SIG-M5 treated with dmso at 0.1 percent for 504 hours (cell line): ENCODE results near the gene PCOLCE2.
"Not testable (repeated sequence)": the region's sequence is repeated elsewhere in the genome, so short reads cannot be mapped to it uniquely, and the experiment has no call there.

Experiments used
- DNase-seq: peaks from one replicate; lab custom pipeline; 2025; ENCODE audit not compliant: unreplicated experiment; lab: John Stamatoyannopoulos, UW

PCOLCE2 gene

GRCh38 chr3:142875099-142875498 lies 13.8 kb downstream of the PCOLCE2 start:
- no peak for DNase-seq

DNA sequence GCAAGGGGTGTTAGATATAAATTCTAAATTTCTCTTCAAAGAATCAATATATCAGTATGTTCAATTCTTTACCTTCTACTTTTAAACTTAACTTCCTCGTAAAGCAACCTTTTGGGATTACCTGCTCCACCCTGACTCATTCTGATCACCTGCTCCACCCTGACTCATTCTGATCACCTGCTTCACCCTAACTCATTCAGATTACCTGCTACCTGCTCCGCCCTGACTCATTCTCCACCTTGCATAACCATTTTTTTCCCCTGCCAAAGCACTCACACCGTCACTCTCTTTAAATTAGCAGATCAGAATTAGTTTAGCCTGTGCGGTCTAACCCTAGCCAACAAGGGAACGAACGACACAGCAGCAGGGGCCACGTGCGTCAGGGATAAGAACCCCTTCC lies 20.5 kb downstream of the PCOLCE2 start:
- not testable (repeated sequence) for DNase-seq

DNA sequence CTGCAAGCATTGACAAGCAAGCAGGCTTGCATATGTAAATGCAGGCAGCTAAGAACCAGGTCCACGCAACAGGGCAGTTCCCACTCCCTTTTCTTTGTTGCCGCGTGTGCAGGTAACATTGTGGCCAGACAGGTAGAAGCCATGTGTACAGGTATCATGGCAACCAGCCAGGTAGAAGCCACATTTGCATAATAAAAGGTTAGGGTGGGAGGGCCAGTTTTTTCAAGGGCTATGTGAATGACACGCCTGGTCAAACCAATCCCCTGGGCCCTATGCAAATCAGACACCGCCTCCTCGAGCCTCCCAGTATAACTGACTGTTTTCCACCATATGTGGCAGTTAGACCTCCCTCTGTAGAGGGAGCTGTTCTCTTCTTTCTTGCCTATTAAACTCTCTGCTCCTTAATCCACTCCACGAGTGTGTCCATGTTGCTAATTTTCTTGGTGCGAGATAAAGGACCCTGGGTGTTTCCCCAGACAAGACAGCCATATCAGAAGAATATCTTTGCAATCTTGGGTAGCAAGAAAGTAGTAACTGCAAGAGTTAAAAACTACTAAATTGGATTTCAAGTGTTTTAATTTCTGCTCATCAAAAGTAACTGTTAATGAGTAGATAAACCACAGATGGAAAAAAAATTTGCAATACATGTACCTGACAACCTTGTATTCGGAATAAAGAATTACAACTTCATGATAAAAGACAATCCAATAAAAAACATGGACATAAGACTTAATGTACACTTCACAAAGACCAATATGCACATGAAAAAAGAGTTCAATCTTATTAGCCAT lies 21.8 kb downstream of the PCOLCE2 start:
- peak; percentile 41 for DNase-seq

DNA sequence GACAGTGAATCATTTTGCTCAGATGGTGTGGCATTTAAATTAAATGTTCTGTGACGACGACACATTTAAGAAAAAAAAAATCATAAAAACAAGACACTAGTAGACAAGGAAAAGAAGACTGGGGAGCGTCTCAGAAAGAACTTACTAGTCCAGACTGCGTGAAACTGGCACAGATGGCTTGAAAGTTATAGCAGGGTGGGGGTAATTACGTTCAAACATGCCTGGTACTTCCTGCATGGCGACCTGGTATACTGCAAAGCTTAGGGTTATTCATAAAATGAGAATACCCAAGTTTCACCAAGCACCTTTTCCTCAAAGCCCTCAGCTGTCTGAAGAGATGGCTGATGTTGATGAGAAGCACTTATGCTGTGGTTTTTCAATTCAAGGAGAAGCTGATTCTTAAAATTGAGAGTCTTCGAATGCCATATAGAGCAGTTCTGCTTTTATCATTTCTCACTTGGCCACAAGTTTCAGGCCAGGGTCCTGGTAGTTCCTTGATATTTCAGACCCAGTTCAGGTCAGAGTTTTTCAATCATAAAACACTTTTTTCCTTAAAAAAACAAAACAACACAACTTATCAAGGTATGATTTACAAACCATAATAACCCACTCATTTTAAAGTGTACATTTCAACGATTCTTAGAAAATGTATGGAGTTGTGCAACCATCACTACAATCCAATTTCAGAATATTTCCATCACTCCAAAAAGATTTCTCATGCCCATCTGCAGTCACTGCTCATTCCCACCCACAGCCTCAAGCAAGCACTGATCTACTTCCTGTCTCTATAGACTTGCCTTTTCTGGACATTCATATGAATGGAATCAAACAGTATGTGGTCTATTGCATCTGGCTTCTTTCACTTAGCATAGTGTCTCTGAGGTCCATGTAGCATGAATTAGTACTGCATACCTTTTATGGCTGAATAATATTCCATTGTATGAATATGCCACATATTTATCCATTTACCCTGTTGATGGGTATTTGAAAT lies 24.7 kb downstream of the PCOLCE2 start:
- DNase-seq: peak; percentile 8

DNA sequence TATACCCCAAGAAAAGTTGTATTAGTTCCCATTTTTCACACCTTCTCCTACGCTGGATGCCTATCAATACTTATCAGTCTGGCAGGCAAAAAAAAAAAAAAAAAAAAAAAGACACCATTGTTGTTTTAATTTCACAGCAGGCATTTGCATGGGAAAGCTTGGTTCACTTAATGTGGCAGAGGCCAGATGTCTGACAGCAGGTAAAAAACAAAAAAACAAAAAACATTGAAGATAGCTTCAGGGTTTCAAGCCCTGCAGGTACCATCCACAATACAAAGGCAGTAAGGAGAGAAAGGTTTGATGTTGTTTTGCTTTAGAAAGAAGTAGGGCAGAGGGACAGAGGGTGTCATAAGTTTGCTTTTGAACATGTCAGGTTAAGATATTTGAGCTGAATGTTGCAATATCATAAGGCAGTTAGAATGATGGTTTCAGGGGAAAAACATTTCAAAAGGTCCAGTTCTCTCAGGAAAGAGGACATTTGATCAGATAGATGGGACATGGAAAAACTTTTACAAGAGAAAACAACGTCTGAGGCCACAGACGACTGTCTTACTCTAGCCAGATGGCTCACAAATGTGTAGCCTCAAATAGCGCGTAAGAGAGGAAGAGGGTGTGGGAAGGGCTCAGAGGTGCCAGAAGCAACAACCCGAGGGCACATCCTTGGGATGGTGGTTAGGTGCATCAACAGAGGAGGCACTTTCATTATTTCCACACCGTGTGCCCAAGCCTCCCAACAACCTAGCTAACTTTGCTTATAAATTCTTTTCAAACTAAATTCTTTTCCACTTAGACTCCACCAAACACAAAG lies 25.7 kb downstream of the PCOLCE2 start:
- peak; percentile 45 for DNase-seq

DNA sequence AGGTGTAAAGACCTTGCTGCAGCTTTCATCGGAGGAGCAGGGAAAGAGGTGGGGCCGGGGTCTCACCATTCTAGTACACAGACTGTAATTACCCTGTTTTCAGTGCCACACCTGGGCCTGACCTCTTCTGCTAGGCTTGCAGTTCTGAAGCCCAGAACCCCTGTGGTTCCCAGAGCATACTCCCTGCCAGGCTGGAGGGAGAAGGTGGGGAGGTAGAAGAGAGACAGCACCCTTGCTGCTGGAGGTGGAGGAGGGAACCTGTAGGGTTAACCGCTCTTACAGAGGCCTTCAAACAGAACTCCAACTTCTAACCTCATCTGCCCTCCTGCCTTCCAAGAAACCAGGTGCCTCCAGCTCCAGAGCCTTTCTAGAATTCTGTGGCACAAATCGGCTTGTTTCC lies 27.0 kb downstream of the PCOLCE2 start:
- no peak for DNase-seq

GRCh38 chr3:142858043-142858442 lies 30.8 kb downstream of the PCOLCE2 start:
- no peak for DNase-seq

GRCh38 chr3:142857056-142857455 lies 31.8 kb downstream of the PCOLCE2 start:
- DNase-seq: peak; percentile 69

- peak; percentile 19 for DNase-seq
Measured at GRCh38 chr3:142853270-142854168, 35.4 kb downstream of the PCOLCE2 start.

- peak; percentile 10 for DNase-seq
Measured at GRCh38 chr3:142852009-142852408, 36.9 kb downstream of the PCOLCE2 start.

- peak; percentile 100 for DNase-seq
Measured at GRCh38 chr3:142850395-142851023, 38.4 kb downstream of the PCOLCE2 start.

- no peak for DNase-seq
Measured at GRCh38 chr3:142849148-142849547, 39.7 kb downstream of the PCOLCE2 start.

DNA sequence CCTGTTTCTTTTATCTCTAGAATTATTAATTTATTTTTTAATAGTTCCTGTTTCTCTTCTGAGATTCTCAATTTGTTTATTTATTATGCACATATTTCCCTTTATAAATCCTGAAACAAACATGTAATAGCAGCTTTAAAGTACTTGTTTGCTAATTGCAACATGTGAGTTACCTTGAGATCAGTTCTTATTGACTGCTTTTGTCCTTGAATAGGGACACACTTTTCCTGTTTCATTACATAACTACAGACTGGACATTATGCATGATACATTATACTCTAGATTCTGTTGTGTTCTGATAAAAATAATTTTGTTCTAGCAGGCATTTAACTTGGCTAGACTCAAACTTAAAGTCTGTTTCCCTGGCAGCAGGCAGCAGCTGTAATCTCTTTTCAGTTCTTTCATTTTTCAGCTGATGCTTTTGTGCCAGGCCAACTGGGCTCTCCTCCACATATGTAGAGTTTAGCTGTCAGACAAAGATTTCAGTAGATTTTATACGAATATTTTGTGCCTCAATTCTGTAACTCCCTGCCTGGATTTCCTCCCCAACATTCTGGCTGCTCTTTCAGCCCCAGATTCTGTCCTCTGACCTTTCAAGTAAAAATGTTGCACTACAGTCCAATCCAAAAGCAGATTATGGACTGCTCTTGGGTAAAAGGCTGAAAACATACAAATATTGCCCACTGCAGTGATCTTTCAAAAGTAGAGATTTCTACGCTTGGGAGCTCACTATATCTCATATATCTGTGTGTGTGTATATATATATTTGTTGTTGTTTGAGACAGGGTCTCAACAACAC lies 41.9 kb downstream of the PCOLCE2 start:
- DNase-seq: no peak

- peak; percentile 58 for DNase-seq
Measured at GRCh38 chr3:142844339-142844977, 44.4 kb downstream of the PCOLCE2 start.

DNA sequence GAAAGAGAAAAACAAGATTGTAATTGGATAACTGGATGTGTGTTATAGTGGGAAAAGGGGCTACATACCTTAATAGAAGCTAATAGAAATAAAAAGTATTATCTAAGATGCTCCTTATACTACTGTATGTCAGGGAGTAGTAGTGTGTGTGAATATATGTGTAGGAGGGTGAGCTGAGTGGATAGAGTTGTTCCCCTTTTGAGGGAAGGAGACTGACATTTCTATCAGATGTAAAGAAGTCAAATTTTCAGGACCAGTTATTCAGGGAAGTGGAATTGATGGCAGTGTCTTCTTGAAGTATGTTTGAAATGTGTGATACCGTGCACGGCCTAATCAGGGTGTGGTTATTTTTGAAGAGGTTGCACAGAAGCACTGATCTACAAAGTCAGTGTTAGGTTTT lies 49.1 kb downstream of the PCOLCE2 start:
- DNase-seq: peak; percentile 8

DNA sequence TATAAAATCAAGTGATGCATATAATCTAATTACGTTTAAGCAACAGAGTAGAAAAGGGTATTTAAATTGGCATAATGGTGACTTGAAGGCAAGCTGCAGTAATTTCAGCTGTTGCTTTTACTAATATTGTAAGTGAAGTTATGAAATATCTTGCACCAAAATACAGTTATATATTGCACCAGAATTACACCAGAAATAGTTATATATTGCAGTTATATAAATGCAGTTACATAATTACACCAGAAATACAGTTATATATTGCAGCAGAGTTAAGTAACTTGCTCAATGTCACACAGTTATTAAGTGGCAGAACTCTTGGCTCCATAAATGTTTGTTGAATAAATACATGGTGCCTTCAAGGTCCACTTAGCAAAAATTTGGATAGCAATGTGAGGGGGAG lies 51.4 kb downstream of the PCOLCE2 start:
- peak; percentile 70 for DNase-seq

DNA sequence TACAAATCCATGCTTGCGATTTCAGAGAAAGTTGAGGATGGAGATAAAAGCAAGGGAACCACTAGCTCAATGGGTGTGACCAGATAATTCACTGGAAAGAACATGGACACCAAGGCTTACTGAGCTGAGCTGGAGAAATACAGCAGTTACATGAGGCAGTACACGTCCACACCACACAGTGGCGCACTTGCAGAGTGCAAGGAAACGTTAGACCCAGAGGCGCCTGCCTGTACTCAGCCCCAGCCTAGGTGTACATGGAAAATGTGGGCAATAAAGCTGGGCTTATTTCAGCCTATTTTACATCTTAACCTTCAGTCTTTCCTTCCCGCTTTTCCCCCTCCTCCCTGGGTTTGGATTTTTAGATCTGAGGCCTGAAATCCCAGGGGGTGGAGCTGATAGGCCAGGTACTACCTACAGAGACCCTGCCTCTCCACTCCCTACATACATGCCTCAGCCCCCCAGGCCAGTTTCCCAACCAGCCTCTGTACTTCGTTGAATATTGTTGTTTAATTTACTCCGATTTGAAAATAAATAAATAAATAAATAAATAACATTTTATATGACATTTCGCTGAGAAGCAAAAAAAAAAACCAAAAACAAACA lies 60.1 kb downstream of the PCOLCE2 start:
- peak; percentile 76 for DNase-seq

- no peak for DNase-seq
Measured at GRCh38 chr3:142819179-142819578, 69.7 kb downstream of the PCOLCE2 start.
